Neural progenitor cell (in vitro differentiated cells): ENCODE measurements around the gene DIAPH2. TPM values are rescaled to one million over a fixed set of nuclear protein-coding genes. Genes with fewer than 3 reads are reported as not detected.

Source experiments
- DNase-seq: peaks from one replicate; pipeline ENCODE4 v3.0.0-alpha.2; 2016; ENCODE audit warnings: low spot score
- H2AFZ ChIP-seq: fragments of 200-600 bp; sonication (generic); replicated peaks from 2 replicates; pipeline ENCODE4 v1.6.1; 2016; ENCODE audit warnings: antibody characterized with exemption
- H3F3A ChIP-seq: fragments of 200-600 bp; sonication (generic); 2 replicates; pipeline ENCODE4 v1.6.1; 2016; ENCODE audit warnings: antibody characterized with exemption, low read depth
- H3K27ac ChIP-seq: fragments of 200-600 bp; sonication (generic); 2 replicates; pipeline ENCODE4 v1.5.1; 2016; ENCODE audit warnings: mild to moderate bottlenecking
- H3K27me3 ChIP-seq: fragments of 200-600 bp; sonication (generic); 2 replicates; pipeline ENCODE4 v1.6.1; 2016; ENCODE audit warnings: mild to moderate bottlenecking, moderate library complexity
- H3K36me3 ChIP-seq: fragments of 200-600 bp; sonication (generic); 2 replicates; pipeline ENCODE4 v1.5.1; 2016
- H3K4me1 ChIP-seq: fragments of 200-600 bp; sonication (generic); 2 replicates; pipeline ENCODE4 v1.6.1; 2016; ENCODE audit warnings: mixed run types
- H3K4me2 ChIP-seq: fragments of 200-600 bp; sonication (generic); 2 replicates; pipeline ENCODE4 v1.6.1; 2016
- H3K4me3 ChIP-seq: fragments of 200-600 bp; sonication (generic); 2 replicates; pipeline ENCODE4 v1.5.1; 2016
- H3K79me2 ChIP-seq: fragments of 200-600 bp; sonication (generic); 2 replicates; pipeline ENCODE4 v1.6.1; 2016; ENCODE audit warnings: low read depth
- H3K9ac ChIP-seq: fragments of 200-600 bp; sonication (generic); 2 replicates; pipeline ENCODE4 v1.6.1; 2016
- H3K9me3 ChIP-seq: fragments of 200-600 bp; sonication (generic); 2 replicates; pipeline ENCODE4 v1.5.1; 2016; ENCODE audit warnings: low read depth
- H4K20me1 ChIP-seq: fragments of 200-600 bp; sonication (generic); 2 replicates; pipeline ENCODE4 v1.6.1; 2016; ENCODE audit warnings: low read depth
- H3K27ac Mint-ChIP-seq: 3 replicates; pipeline ENCODE4 v1.8.0; 2021; ENCODE audit warnings: mixed read lengths
- H3K27me3 Mint-ChIP-seq: 2 replicates; pipeline ENCODE4 v1.8.0; 2022; ENCODE audit warnings: low read depth, mild to moderate bottlenecking, inconsistent platforms, moderate library complexity, mixed read lengths; ENCODE audit not compliant: insufficient read depth
- H3K36me3 Mint-ChIP-seq: 3 replicates; pipeline ENCODE4 v1.8.0; 2021; ENCODE audit warnings: mixed read lengths
- H3K4me1 Mint-ChIP-seq: 3 replicates; pipeline ENCODE4 v1.8.0; 2021; ENCODE audit warnings: mixed read lengths
- H3K4me3 Mint-ChIP-seq: 3 replicates; pipeline ENCODE4 v1.8.0; 2021; ENCODE audit warnings: mild to moderate bottlenecking, moderate library complexity, mixed read lengths
- H3K9me3 Mint-ChIP-seq: 3 replicates; pipeline ENCODE4 v1.8.0; 2020; ENCODE audit warnings: mixed read lengths
- EZH2 ChIP-seq: fragments of 200-600 bp; sonication (generic); IDR thresholded peaks from 2 replicates; pipeline ENCODE4 v1.6.1; 2017; ENCODE audit warnings: antibody characterized with exemption, mild to moderate bottlenecking, moderate library complexity
- EZH2phosphoT487 ChIP-seq: fragments of 200-600 bp; sonication (generic); IDR thresholded peaks from 2 replicates; pipeline ENCODE4 v1.6.1; 2017; ENCODE audit warnings: antibody characterized with exemption
- total RNA-seq: library from RNA; depleted of rRNA; stranded (reverse); fragments of >200 nt; gene quantifications from 2 replicates; pipeline ENCODE4 v1.2.3, GENCODE V29; 2015; ENCODE audit warnings: low replicate concordance
- TF ChIP-seq, protein P1 (sequence below): fragments of 200-600 bp; sonication (generic); IDR thresholded peaks from 2 replicates; pipeline ENCODE4 v1.5.1; 2017; ENCODE audit warnings: antibody characterized with exemption, mild to moderate bottlenecking

DIAPH2 gene
- total RNA-seq, 1 donor from 2014 or later: 24.0 TPM

GRCh38 chrX:96692890-96693289 is 8.2 kb downstream of the DIAPH2 start:
- Histone ChIP-seq H3F3A (no peaks in the 10 kb centered on the region), H3K79me2 (peaks cover 13% of the 10 kb centered on the region), H3K9ac (no peak overlapping the region), H2AFZ (no peak overlapping the region), H3K4me3 (no peak overlapping the region), H3K4me2 (no peak overlapping the region), H3K27ac (no peak overlapping the region), H4K20me1 (no peaks in the 10 kb centered on the region), H3K36me3 (no peaks in the 10 kb centered on the region), H3K27me3 (no peaks in the 10 kb centered on the region), H3K9me3 (no peaks in the 10 kb centered on the region), H3K4me1 (peaks cover 17% of the 10 kb centered on the region)
- H3K27me3 Mint-ChIP-seq: no peaks in the 10 kb centered on the region
- DNase-seq: no peak
- H3K9me3 Mint-ChIP-seq: no peaks in the 10 kb centered on the region
- H3K4me3 Mint-ChIP-seq: no peak overlapping the region
- H3K36me3 Mint-ChIP-seq: no peaks in the 10 kb centered on the region
- TF ChIP-seq EZH2 (no peak), EZH2phosphoT487 (no peak)
- TF ChIP-seq, protein P1, sequence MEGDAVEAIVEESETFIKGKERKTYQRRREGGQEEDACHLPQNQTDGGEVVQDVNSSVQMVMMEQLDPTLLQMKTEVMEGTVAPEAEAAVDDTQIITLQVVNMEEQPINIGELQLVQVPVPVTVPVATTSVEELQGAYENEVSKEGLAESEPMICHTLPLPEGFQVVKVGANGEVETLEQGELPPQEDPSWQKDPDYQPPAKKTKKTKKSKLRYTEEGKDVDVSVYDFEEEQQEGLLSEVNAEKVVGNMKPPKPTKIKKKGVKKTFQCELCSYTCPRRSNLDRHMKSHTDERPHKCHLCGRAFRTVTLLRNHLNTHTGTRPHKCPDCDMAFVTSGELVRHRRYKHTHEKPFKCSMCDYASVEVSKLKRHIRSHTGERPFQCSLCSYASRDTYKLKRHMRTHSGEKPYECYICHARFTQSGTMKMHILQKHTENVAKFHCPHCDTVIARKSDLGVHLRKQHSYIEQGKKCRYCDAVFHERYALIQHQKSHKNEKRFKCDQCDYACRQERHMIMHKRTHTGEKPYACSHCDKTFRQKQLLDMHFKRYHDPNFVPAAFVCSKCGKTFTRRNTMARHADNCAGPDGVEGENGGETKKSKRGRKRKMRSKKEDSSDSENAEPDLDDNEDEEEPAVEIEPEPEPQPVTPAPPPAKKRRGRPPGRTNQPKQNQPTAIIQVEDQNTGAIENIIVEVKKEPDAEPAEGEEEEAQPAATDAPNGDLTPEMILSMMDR: no peak
- no peak overlapping the region for H3K27ac Mint-ChIP-seq
- H3K4me1 Mint-ChIP-seq: peaks cover 6% of the 10 kb centered on the region

- Mint-ChIP-seq H3K27me3 (no peaks in the 10 kb centered on the region), H3K27ac (no peak overlapping the region), H3K9me3 (no peaks in the 10 kb centered on the region), H3K36me3 (no peaks in the 10 kb centered on the region), H3K4me1 (peaks cover 6% of the 10 kb centered on the region), H3K4me3 (no peak overlapping the region)
- Histone ChIP-seq H3K9me3 (no peaks in the 10 kb centered on the region), H3K4me2 (no peak overlapping the region), H3K4me3 (no peak overlapping the region), H2AFZ (no peak overlapping the region), H3K27me3 (no peaks in the 10 kb centered on the region), H3K79me2 (peaks cover 11% of the 10 kb centered on the region), H3F3A (no peaks in the 10 kb centered on the region), H4K20me1 (no peaks in the 10 kb centered on the region), H3K9ac (no peak overlapping the region), H3K27ac (no peak overlapping the region), H3K4me1 (peaks cover 17% of the 10 kb centered on the region), H3K36me3 (no peaks in the 10 kb centered on the region)
- TF ChIP-seq, protein P1: no peak
- TF ChIP-seq EZH2phosphoT487 (no peak), EZH2 (no peak)
- no peak for DNase-seq
Observed at GRCh38 chrX:96693407-96693806, 8.8 kb downstream of the DIAPH2 start.

DNA sequence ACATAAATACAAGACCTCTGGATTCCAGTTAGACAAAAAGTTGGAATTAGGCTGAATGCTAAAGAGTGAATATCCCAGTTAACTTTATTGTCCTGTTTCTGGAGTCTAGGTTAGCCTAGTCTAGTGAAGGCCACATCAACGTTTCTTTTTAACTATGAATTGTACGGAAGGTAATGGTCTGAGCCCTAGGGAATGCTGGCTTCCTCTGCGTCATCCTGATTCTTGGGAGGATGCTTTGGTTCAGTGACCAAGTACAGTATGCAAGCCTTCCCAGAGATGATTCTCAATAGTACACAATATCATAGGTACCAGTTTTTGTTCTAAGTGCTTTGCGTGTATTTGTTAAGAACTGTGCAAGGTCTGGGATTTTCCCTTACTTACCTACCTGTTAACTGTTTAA is 11.8 kb downstream of the DIAPH2 start:
- H3K27me3 ChIP-seq: no peaks in the 10 kb centered on the region
- no peaks in the 10 kb centered on the region for H3K27me3 Mint-ChIP-seq
- H3K4me1 ChIP-seq: no peaks in the 10 kb centered on the region
- no peaks in the 10 kb centered on the region for H3K9me3 Mint-ChIP-seq
- H3K9me3 ChIP-seq: no peaks in the 10 kb centered on the region
- H3K4me1 Mint-ChIP-seq: no peaks in the 10 kb centered on the region
- no peak overlapping the region for H3K4me3 Mint-ChIP-seq
- no peaks in the 10 kb centered on the region for H4K20me1 ChIP-seq
- no peak overlapping the region for H3K4me2 ChIP-seq
- no peak overlapping the region for H3K27ac ChIP-seq
- no peak overlapping the region for H3K9ac ChIP-seq
- TF ChIP-seq EZH2 (no peak), EZH2phosphoT487 (no peak)
- TF ChIP-seq, protein P1: no peak
- H3K36me3 ChIP-seq: no peaks in the 10 kb centered on the region
- no peak overlapping the region for H3K4me3 ChIP-seq
- no peaks in the 10 kb centered on the region for H3F3A ChIP-seq
- H2AFZ ChIP-seq: no peak overlapping the region
- no peaks in the 10 kb centered on the region for H3K36me3 Mint-ChIP-seq
- H3K79me2 ChIP-seq: peaks cover 3% of the 10 kb centered on the region
- no peak overlapping the region for H3K27ac Mint-ChIP-seq
- DNase-seq: no peak
